ENCODE data around the gene SPACA6.
"Not testable (repeated sequence)": the region's sequence is repeated elsewhere in the genome, so short reads cannot be mapped to it uniquely, and the experiment has no call there.

DNA sequence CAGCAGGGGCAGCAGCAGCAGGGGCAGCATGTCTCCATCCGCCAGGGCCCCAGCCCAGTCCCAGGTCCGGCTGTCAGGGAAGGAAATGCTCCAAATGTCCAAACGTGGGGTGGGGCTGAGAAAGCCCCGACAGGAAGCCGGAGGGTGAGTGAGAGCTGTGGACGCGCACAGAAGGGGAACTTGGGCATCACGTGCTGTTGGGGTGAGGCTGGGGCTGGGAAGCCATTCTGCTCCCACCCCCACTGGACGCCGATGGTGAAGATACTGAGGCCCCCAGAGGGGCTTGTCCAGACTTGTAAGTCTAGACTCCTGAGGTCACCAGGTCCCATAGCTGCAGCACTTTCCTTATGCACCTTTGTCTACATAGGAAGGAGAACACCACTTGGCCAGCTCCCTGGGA is 46.4 kb upstream of the SPACA6 start, which contains the start of gene SIGLEC14:
- TF ChIP-seq, protein P1, sequence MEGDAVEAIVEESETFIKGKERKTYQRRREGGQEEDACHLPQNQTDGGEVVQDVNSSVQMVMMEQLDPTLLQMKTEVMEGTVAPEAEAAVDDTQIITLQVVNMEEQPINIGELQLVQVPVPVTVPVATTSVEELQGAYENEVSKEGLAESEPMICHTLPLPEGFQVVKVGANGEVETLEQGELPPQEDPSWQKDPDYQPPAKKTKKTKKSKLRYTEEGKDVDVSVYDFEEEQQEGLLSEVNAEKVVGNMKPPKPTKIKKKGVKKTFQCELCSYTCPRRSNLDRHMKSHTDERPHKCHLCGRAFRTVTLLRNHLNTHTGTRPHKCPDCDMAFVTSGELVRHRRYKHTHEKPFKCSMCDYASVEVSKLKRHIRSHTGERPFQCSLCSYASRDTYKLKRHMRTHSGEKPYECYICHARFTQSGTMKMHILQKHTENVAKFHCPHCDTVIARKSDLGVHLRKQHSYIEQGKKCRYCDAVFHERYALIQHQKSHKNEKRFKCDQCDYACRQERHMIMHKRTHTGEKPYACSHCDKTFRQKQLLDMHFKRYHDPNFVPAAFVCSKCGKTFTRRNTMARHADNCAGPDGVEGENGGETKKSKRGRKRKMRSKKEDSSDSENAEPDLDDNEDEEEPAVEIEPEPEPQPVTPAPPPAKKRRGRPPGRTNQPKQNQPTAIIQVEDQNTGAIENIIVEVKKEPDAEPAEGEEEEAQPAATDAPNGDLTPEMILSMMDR (IDR thresholded peaks at IDR 0.05; ENCODE audit: low read depth, low read length, missing input control), result not testable (repeated sequence)
- not testable (repeated sequence) for TF ChIP-seq RAD21 (IDR thresholded peaks at IDR 0.05); JUND (IDR thresholded peaks at IDR 0.05); TAF1 (conservative IDR thresholded peaks at IDR 0.05); RXRA (IDR thresholded peaks at IDR 0.05); YY1 (IDR thresholded peaks at IDR 0.05)
- TF ChIP-seq, protein P2, sequence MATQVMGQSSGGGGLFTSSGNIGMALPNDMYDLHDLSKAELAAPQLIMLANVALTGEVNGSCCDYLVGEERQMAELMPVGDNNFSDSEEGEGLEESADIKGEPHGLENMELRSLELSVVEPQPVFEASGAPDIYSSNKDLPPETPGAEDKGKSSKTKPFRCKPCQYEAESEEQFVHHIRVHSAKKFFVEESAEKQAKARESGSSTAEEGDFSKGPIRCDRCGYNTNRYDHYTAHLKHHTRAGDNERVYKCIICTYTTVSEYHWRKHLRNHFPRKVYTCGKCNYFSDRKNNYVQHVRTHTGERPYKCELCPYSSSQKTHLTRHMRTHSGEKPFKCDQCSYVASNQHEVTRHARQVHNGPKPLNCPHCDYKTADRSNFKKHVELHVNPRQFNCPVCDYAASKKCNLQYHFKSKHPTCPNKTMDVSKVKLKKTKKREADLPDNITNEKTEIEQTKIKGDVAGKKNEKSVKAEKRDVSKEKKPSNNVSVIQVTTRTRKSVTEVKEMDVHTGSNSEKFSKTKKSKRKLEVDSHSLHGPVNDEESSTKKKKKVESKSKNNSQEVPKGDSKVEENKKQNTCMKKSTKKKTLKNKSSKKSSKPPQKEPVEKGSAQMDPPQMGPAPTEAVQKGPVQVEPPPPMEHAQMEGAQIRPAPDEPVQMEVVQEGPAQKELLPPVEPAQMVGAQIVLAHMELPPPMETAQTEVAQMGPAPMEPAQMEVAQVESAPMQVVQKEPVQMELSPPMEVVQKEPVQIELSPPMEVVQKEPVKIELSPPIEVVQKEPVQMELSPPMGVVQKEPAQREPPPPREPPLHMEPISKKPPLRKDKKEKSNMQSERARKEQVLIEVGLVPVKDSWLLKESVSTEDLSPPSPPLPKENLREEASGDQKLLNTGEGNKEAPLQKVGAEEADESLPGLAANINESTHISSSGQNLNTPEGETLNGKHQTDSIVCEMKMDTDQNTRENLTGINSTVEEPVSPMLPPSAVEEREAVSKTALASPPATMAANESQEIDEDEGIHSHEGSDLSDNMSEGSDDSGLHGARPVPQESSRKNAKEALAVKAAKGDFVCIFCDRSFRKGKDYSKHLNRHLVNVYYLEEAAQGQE (IDR thresholded peaks at IDR 0.05), result not testable (repeated sequence)
- TF ChIP-seq, protein P3, sequence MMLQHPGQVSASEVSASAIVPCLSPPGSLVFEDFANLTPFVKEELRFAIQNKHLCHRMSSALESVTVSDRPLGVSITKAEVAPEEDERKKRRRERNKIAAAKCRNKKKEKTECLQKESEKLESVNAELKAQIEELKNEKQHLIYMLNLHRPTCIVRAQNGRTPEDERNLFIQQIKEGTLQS (IDR thresholded peaks at IDR 0.05), result not testable (repeated sequence)
- TF ChIP-seq, protein P4, sequence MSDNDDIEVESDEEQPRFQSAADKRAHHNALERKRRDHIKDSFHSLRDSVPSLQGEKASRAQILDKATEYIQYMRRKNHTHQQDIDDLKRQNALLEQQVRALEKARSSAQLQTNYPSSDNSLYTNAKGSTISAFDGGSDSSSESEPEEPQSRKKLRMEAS (IDR thresholded peaks at IDR 0.05), result not testable (repeated sequence)
